ENCODE data around the gene SRP14.

Gene SRP14

GRCh38 chr15:40058476-40059140, 19.6 kb upstream of the SRP14 start:
- Histone ChIP-seq H3K27me3 (ENCODE audit: control insufficient read depth in 5 of 5, insufficient read depth in 4 of 5, low read length in 5 of 5) (no peaks in the 10 kb centered on the region), H3K4me1 (ENCODE audit: control insufficient read depth in 5 of 5, insufficient read depth in 5 of 5, low read length in 5 of 5) (peaks cover 2 to 29% (median 22%) of the 10 kb centered on the region in 5 donors), H3K36me3 (ENCODE audit: control insufficient read depth in 5 of 5, insufficient read depth in 5 of 5, low read length in 5 of 5) (peaks cover 0 to 2% (median 0%) of the 10 kb centered on the region in 5 donors), H3K27ac (ENCODE audit: low read depth, low read length) (no peak overlapping the region), H3K9me3 (ENCODE audit: control insufficient read depth in 5 of 5, low read length in 5 of 5) (no peaks in the 10 kb centered on the region), H3K4me3 (ENCODE audit: low read depth in 1 of 5, low read length in 5 of 5) (no peak overlapping the region), H3K9ac (ENCODE audit: low read length in 5 of 5) (no peak overlapping the region)

- H3K36me3 ChIP-seq (ENCODE audit: control insufficient read depth in 5 of 5, insufficient read depth in 5 of 5, low read length in 5 of 5): peaks cover 0 to 8% (median 0%) of the 10 kb centered on the region in 5 donors
- no peak overlapping the region for H3K4me3 ChIP-seq (ENCODE audit: low read depth in 1 of 5, low read length in 5 of 5)
- peak overlapping the region in 2 of 5 donors; percentile 39 to 49 for H3K9ac ChIP-seq (ENCODE audit: low read length in 5 of 5)
- H3K9me3 ChIP-seq (ENCODE audit: control insufficient read depth in 5 of 5, low read length in 5 of 5): no peaks in the 10 kb centered on the region
- H3K27ac ChIP-seq (ENCODE audit: low read depth, low read length): no peak overlapping the region
- no peaks in the 10 kb centered on the region for H3K27me3 ChIP-seq (ENCODE audit: control insufficient read depth in 5 of 5, insufficient read depth in 4 of 5, low read length in 5 of 5)
- H3K4me1 ChIP-seq (ENCODE audit: control insufficient read depth in 5 of 5, insufficient read depth in 5 of 5, low read length in 5 of 5): peaks cover 2 to 24% (median 18%) of the 10 kb centered on the region in 5 donors
These were observed 16.8 kb upstream of the SRP14 start for GRCh38 chr15:40055576-40056293.

GRCh38 chr15:40054855-40055575, 16.0 kb upstream of the SRP14 start:
- H3K27ac ChIP-seq (ENCODE audit: low read depth, low read length): no peak overlapping the region
- peaks cover 2 to 24% (median 18%) of the 10 kb centered on the region in 5 donors for H3K4me1 ChIP-seq (ENCODE audit: control insufficient read depth in 5 of 5, insufficient read depth in 5 of 5, low read length in 5 of 5)
- H3K36me3 ChIP-seq (ENCODE audit: control insufficient read depth in 5 of 5, insufficient read depth in 5 of 5, low read length in 5 of 5): peaks cover 0 to 8% (median 0%) of the 10 kb centered on the region in 5 donors
- no peaks in the 10 kb centered on the region for H3K27me3 ChIP-seq (ENCODE audit: control insufficient read depth in 5 of 5, insufficient read depth in 4 of 5, low read length in 5 of 5)
- no peak overlapping the region for H3K4me3 ChIP-seq (ENCODE audit: low read depth in 1 of 5, low read length in 5 of 5)
- peak overlapping the region in 2 of 5 donors; percentile 39 to 49 for H3K9ac ChIP-seq (ENCODE audit: low read length in 5 of 5)
- no peaks in the 10 kb centered on the region for H3K9me3 ChIP-seq (ENCODE audit: control insufficient read depth in 5 of 5, low read length in 5 of 5)

DNA sequence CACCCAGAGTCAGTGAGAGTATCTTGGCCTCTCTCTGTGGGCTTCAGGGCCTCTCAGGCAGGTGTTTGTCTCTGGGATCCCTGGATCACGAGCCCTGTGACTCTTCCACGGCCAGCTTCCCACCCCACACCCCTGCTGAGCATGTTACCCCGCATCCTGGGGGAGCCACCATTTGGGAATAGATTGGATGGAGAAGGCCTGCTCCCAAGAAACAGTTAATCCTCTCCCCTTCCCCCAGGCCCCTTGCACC, 15.5 kb upstream of the SRP14 start:
- Histone ChIP-seq H3K36me3 (ENCODE audit: control insufficient read depth in 5 of 5, insufficient read depth in 5 of 5, low read length in 5 of 5) (peaks cover 0 to 8% (median 0%) of the 10 kb centered on the region in 5 donors), H3K27me3 (ENCODE audit: control insufficient read depth in 5 of 5, insufficient read depth in 4 of 5, low read length in 5 of 5) (no peaks in the 10 kb centered on the region), H3K4me3 (ENCODE audit: low read depth in 1 of 5, low read length in 5 of 5) (no peak overlapping the region), H3K27ac (ENCODE audit: low read depth, low read length) (no peak overlapping the region), H3K9ac (ENCODE audit: low read length in 5 of 5) (no peak overlapping the region), H3K4me1 (ENCODE audit: control insufficient read depth in 5 of 5, insufficient read depth in 5 of 5, low read length in 5 of 5) (peaks cover 2 to 24% (median 19%) of the 10 kb centered on the region in 5 donors), H3K9me3 (ENCODE audit: control insufficient read depth in 5 of 5, low read length in 5 of 5) (no peaks in the 10 kb centered on the region)

GRCh38 chr15:40053831-40054604, 15.0 kb upstream of the SRP14 start:
- peaks cover 0 to 8% (median 0%) of the 10 kb centered on the region in 5 donors for H3K36me3 ChIP-seq (ENCODE audit: control insufficient read depth in 5 of 5, insufficient read depth in 5 of 5, low read length in 5 of 5)
- H3K4me3 ChIP-seq (ENCODE audit: low read depth in 1 of 5, low read length in 5 of 5): no peak overlapping the region
- no peak overlapping the region for H3K9ac ChIP-seq (ENCODE audit: low read length in 5 of 5)
- no peaks in the 10 kb centered on the region for H3K9me3 ChIP-seq (ENCODE audit: control insufficient read depth in 5 of 5, low read length in 5 of 5)
- peaks cover 2 to 26% (median 20%) of the 10 kb centered on the region in 5 donors for H3K4me1 ChIP-seq (ENCODE audit: control insufficient read depth in 5 of 5, insufficient read depth in 5 of 5, low read length in 5 of 5)
- no peak overlapping the region for H3K27ac ChIP-seq (ENCODE audit: low read depth, low read length)
- H3K27me3 ChIP-seq (ENCODE audit: control insufficient read depth in 5 of 5, insufficient read depth in 4 of 5, low read length in 5 of 5): no peaks in the 10 kb centered on the region

DNA sequence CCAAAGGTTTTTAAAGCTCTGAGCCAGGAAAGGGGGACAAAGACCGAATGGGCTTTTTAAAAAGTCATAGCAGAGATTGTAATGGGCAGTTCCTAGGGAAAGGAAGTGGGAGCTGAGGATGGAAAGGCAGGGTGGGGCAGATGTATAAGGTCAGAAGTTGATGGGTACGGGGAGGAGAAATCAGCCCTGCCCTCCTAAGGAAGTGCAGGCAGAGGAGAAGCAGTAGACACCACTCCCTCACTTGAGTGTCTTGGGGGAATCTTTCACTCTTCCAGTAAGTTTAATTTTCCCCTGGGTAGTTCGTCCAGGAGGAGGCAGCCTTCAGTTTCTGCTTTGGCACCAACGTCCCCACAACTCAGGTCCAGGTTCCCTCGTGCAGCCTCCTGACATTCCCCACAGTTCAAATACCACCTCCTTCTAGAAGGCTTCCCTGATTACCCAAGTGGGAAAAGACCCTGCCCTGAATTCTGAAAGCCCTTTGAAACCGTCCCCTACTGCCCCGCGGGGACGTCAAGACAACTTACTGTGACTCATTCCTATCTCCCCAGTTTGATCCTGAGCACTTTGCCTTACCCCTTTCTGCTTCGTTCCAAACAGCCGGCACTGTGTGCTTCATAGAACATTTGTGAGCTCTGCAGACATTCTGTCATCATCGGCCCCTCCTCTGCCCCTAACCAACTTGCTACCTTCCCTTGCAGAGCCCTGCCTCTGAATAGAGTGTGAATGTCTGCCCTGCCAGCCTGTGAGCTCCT, 14.3 kb upstream of the SRP14 start:
- peaks cover 6 to 34% (median 24%) of the 10 kb centered on the region in 5 donors for H3K4me1 ChIP-seq (ENCODE audit: control insufficient read depth in 5 of 5, insufficient read depth in 5 of 5, low read length in 5 of 5)
- H3K4me3 ChIP-seq (ENCODE audit: low read depth in 1 of 5, low read length in 5 of 5): no peak overlapping the region
- no peak overlapping the region for H3K9ac ChIP-seq (ENCODE audit: low read length in 5 of 5)
- H3K36me3 ChIP-seq (ENCODE audit: control insufficient read depth in 5 of 5, insufficient read depth in 5 of 5, low read length in 5 of 5): peaks cover 0 to 8% (median 0%) of the 10 kb centered on the region in 5 donors
- no peaks in the 10 kb centered on the region for H3K27me3 ChIP-seq (ENCODE audit: control insufficient read depth in 5 of 5, insufficient read depth in 4 of 5, low read length in 5 of 5)
- H3K27ac ChIP-seq (ENCODE audit: low read depth, low read length): no peak overlapping the region
- H3K9me3 ChIP-seq (ENCODE audit: control insufficient read depth in 5 of 5, low read length in 5 of 5): no peaks in the 10 kb centered on the region

GRCh38 chr15:40052604-40053003, 13.6 kb upstream of the SRP14 start:
- H3K27me3 ChIP-seq (ENCODE audit: control insufficient read depth in 5 of 5, insufficient read depth in 4 of 5, low read length in 5 of 5): no peaks in the 10 kb centered on the region
- no peak overlapping the region for H3K27ac ChIP-seq (ENCODE audit: low read depth, low read length)
- no peak overlapping the region for H3K4me3 ChIP-seq (ENCODE audit: low read depth in 1 of 5, low read length in 5 of 5)
- no peaks in the 10 kb centered on the region for H3K9me3 ChIP-seq (ENCODE audit: control insufficient read depth in 5 of 5, low read length in 5 of 5)
- peaks cover 11 to 41% (median 31%) of the 10 kb centered on the region in 5 donors for H3K4me1 ChIP-seq (ENCODE audit: control insufficient read depth in 5 of 5, insufficient read depth in 5 of 5, low read length in 5 of 5)
- peaks cover 0 to 8% (median 0%) of the 10 kb centered on the region in 5 donors for H3K36me3 ChIP-seq (ENCODE audit: control insufficient read depth in 5 of 5, insufficient read depth in 5 of 5, low read length in 5 of 5)
- no peak overlapping the region for H3K9ac ChIP-seq (ENCODE audit: low read length in 5 of 5)

DNA sequence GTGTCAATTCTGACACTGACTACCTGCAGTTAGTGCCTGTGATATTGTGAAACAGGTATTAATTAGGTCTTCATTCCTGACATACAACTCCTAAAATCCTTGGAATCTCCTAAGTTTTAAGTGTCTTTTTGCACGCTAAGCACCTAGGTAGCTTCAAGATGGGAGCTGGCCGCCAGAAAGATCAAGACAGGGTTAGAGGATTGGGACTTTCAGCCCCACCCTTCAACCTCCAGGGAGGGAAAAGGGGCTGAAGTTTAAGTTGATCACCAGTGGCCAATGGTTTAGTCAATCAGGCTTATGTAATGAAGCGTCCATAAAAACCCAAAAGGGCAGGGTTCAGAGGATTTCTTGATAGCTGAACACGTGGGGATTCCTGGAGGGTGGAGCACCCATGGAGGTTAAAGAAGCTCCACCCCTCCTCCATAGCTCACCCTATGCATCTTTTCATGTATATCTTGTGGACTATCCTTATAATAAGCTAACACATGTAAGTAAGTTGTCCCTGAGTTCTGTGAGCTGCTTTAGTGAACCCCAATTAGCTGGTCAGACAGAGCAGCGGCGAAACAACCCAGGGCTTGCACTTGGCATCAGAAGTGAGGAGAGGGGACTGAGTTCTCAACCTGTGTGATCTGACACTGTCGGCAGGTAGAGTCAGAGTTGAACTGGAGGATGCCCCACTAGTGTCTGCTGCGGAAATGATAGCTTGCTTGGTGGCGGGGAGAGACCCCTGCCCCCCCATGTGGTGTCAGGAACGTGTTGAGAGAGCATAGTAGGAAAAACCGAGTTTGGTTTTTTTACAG, 12.8 kb upstream of the SRP14 start:
- peaks cover 17 to 48% (median 39%) of the 10 kb centered on the region in 5 donors for H3K4me1 ChIP-seq (ENCODE audit: control insufficient read depth in 5 of 5, insufficient read depth in 5 of 5, low read length in 5 of 5)
- H3K9me3 ChIP-seq (ENCODE audit: control insufficient read depth in 5 of 5, low read length in 5 of 5): no peaks in the 10 kb centered on the region
- no peaks in the 10 kb centered on the region for H3K27me3 ChIP-seq (ENCODE audit: control insufficient read depth in 5 of 5, insufficient read depth in 4 of 5, low read length in 5 of 5)
- no peak overlapping the region for H3K27ac ChIP-seq (ENCODE audit: low read depth, low read length)
- H3K9ac ChIP-seq (ENCODE audit: low read length in 5 of 5): no peak overlapping the region
- H3K4me3 ChIP-seq (ENCODE audit: low read depth in 1 of 5, low read length in 5 of 5): no peak overlapping the region
- H3K36me3 ChIP-seq (ENCODE audit: control insufficient read depth in 5 of 5, insufficient read depth in 5 of 5, low read length in 5 of 5): peaks cover 0 to 8% (median 0%) of the 10 kb centered on the region in 5 donors

All from subcutaneous abdominal adipose tissue (tissue), 5 donors.